Suprapubic skin (tissue), 4 donors: ENCODE data around the gene SLIT1. TPM values are rescaled to one million over a fixed set of nuclear protein-coding genes. Genes with fewer than 3 reads are reported as not detected.
A peak's percentile ranks its signal among the peaks of the same experiment; 100 is the strongest.

ENCODE experiments used
- DNase-seq, 2 donors: peaks; one replicate each; pipeline ENCODE4 v3.0.0-alpha.2; 2019; ENCODE audit warnings: low spot score in 2 of 2
- H3K27ac ChIP-seq: fragments of 200-600 bp; sonication (generic); one replicate; pipeline ENCODE4 v1.5.1; 2019
- H3K27me3 ChIP-seq: fragments of 200-600 bp; sonication (generic); one replicate; pipeline ENCODE4 v1.5.1; 2019
- H3K36me3 ChIP-seq: fragments of 200-600 bp; sonication (generic); one replicate; pipeline ENCODE4 v1.5.1; 2019
- H3K4me1 ChIP-seq: fragments of 200-600 bp; sonication (generic); one replicate; pipeline ENCODE4 v1.5.1; 2019
- H3K4me3 ChIP-seq: fragments of 200-600 bp; sonication (generic); one replicate; pipeline ENCODE4 v1.5.1; 2019; ENCODE audit warnings: mild to moderate bottlenecking
- H3K9me3 ChIP-seq: fragments of 200-600 bp; sonication (generic); one replicate; pipeline ENCODE4 v1.5.1; 2019
- CTCF ChIP-seq, 2 donors: fragments of 200-600 bp in 1 of 2; fragments of 450-650 bp in 1 of 2; sonication (generic) in 1 of 2; IDR thresholded peaks; one replicate each; pipeline ENCODE4 v1.5.1; 2016 to 2019; ENCODE audit warnings: antibody characterized with exemption in 2 of 2, mild to moderate bottlenecking in 1 of 2, moderate library complexity in 1 of 2
- EP300 ChIP-seq: sonication (generic); formaldehyde crosslinking; IDR thresholded peaks from one replicate; pipeline ENCODE4 v1.6.1; 2017; ENCODE audit warnings: antibody characterized with exemption
- POLR2A ChIP-seq, 2 donors: fragments of 450-650 bp; IDR thresholded peaks; one replicate each; pipeline ENCODE4 v1.6.1; 2017; ENCODE audit warnings: antibody characterized with exemption in 2 of 2, mild to moderate bottlenecking in 2 of 2, moderate library complexity in 2 of 2
- POLR2AphosphoS5 ChIP-seq, 3 donors: sonication (generic); formaldehyde crosslinking; IDR thresholded peaks; one replicate each; pipeline ENCODE4 v1.6.1; 2017; ENCODE audit warnings: antibody characterized with exemption in 3 of 3
- WGBS: methylation state at CpG from one replicate; pipeline ENCODE4 v1.1.5; 2018; 5-methylcytosine and 5-hydroxymethylcytosine counted together
- total RNA-seq, 4 donors: library from RNA; depleted of rRNA; stranded (reverse); fragments of >200 nt; gene quantifications; one replicate each; pipeline ENCODE4 v1.1.0, GENCODE V29; 2016

SLIT1 gene
- total RNA-seq, 4 donors from 2014 or later, result 0.10 to 0.40 (median 0.11) TPM; not detected in 1

- no peak overlapping the region for H3K4me3 ChIP-seq
- no peak overlapping the region for H3K27ac ChIP-seq
- WGBS, result 80% methylated on average over 2 of the region's 2 CpGs
- no peaks in the 10 kb centered on the region for H3K36me3 ChIP-seq
- H3K27me3 ChIP-seq, result peaks cover 66% of the 10 kb centered on the region
- TF ChIP-seq POLR2AphosphoS5 (IDR thresholded peaks at IDR 0.05) (no peak), POLR2A (IDR thresholded peaks at IDR 0.05) (no peak), EP300 (no peak), CTCF (IDR thresholded peaks at IDR 0.05) (no peak)
- no peak for DNase-seq
- H3K9me3 ChIP-seq, result no peaks in the 10 kb centered on the region
- peaks cover 6% of the 10 kb centered on the region for H3K4me1 ChIP-seq
Observed at GRCh38 chr10:97190450-97190849, 4.7 kb upstream of the SLIT1 start.

- no peak for TF ChIP-seq CTCF (IDR thresholded peaks at IDR 0.05)
- TF ChIP-seq POLR2AphosphoS5 (IDR thresholded peaks at IDR 0.05), result no peak
- TF ChIP-seq EP300, result no peak
- Histone ChIP-seq H3K4me1 (peaks cover 9% of the 10 kb centered on the region), H3K9me3 (no peaks in the 10 kb centered on the region), H3K27ac (no peak overlapping the region), H3K36me3 (no peaks in the 10 kb centered on the region), H3K4me3 (no peak overlapping the region), H3K27me3 (peaks cover 75% of the 10 kb centered on the region)
- WGBS, result 49% methylated on average over 11 of the region's 11 CpGs
- DNase-seq, result no peak
Observed at GRCh38 chr10:97188261-97188711, 2.5 kb upstream of the SLIT1 start.

GRCh38 chr10:97186911-97187310 is 1.2 kb upstream of the SLIT1 start:
- Histone ChIP-seq H3K27me3 (peaks cover 71% of the 10 kb centered on the region), H3K27ac (no peak overlapping the region), H3K9me3 (no peaks in the 10 kb centered on the region), H3K4me3 (no peak overlapping the region), H3K4me1 (peaks cover 9% of the 10 kb centered on the region), H3K36me3 (no peaks in the 10 kb centered on the region)
- no peak for TF ChIP-seq POLR2AphosphoS5 (IDR thresholded peaks at IDR 0.05)
- TF ChIP-seq EP300, result no peak
- no peak for TF ChIP-seq POLR2A (IDR thresholded peaks at IDR 0.05)
- no peak for TF ChIP-seq CTCF (IDR thresholded peaks at IDR 0.05)
- WGBS, result 93% methylated on average over 18 of the region's 18 CpGs
- peak in 1 of 2 donors; percentile 35 for DNase-seq

- Histone ChIP-seq H3K4me3 (no peak overlapping the region), H3K9me3 (no peaks in the 10 kb centered on the region), H3K27ac (no peak overlapping the region), H3K27me3 (peaks cover 70% of the 10 kb centered on the region), H3K4me1 (peaks cover 10% of the 10 kb centered on the region), H3K36me3 (no peaks in the 10 kb centered on the region)
- no peak for DNase-seq
- no peak for TF ChIP-seq POLR2AphosphoS5 (IDR thresholded peaks at IDR 0.05)
- no peak for TF ChIP-seq CTCF (IDR thresholded peaks at IDR 0.05)
- no peak for TF ChIP-seq EP300
- no peak for TF ChIP-seq POLR2A (IDR thresholded peaks at IDR 0.05)
- WGBS, result 47% methylated on average over 14 of the region's 17 CpGs
Observed at GRCh38 chr10:97184971-97185325, 811 bp downstream of the SLIT1 start.

- H3K4me1 ChIP-seq, result peaks cover 16% of the 10 kb centered on the region
- no peaks in the 10 kb centered on the region for H3K36me3 ChIP-seq
- 86% methylated on average over 3 of the region's 3 CpGs for WGBS
- H3K4me3 ChIP-seq, result no peak overlapping the region
- DNase-seq, result no peak
- TF ChIP-seq POLR2A (IDR thresholded peaks at IDR 0.05), result no peak
- TF ChIP-seq CTCF (IDR thresholded peaks at IDR 0.05), result no peak
- no peak overlapping the region for H3K27ac ChIP-seq
- H3K27me3 ChIP-seq, result peaks cover 65% of the 10 kb centered on the region
- no peaks in the 10 kb centered on the region for H3K9me3 ChIP-seq
Observed at GRCh38 chr10:97183314-97183713, 2.4 kb downstream of the SLIT1 start.
